T-cell (primary cell): ENCODE data around the gene KIAA0513. TPM values are rescaled to one million over a fixed set of nuclear protein-coding genes. Genes with fewer than 3 reads are reported as not detected.
A peak's percentile ranks its signal among the peaks of the same experiment; 100 is the strongest.

Source experiments
- ATAC-seq, 4 experiments: fragments of 200-7000 bp in 3 of 4; fragments of 150-1000 bp in 1 of 4; cut with Tn5 transposase; replicated peaks in 1 of 4; 1 replicate in 3 of 4; 2 replicates in 1 of 4; pipeline ENCODE4 v1.10.0; 2021; ENCODE audit warnings: moderate library complexity in 3 of 4, mild to moderate bottlenecking in 2 of 4, moderate number of reproducible peaks in 1 of 4
- CTCF ChIA-PET, 2 donors: fragments of 300-600 bp; sonication (Branson Sonifier 250); formaldehyde crosslinking; loops; one replicate each; lab custom pipeline; 2022; ENCODE audit warnings: antibody characterized with exemption in 2 of 2; lab: Charles Lee
- POLR2A ChIA-PET, 2 donors: fragments of 300-600 bp; sonication (Branson Sonifier 250); formaldehyde crosslinking; loops; one replicate each; lab custom pipeline; 2022; ENCODE audit warnings: antibody characterized with exemption in 2 of 2; lab: Charles Lee
- DNase-seq, 35 experiments: peaks; one replicate each; pipeline versions ENCODE4 v3.0.0 to v3.0.0-alpha.2; 2013 to 2023
- H3K27ac ChIP-seq: one replicate; pipeline ENCODE4 v1.5.1; 2013; ENCODE audit warnings: low read length
- H3K27me3 ChIP-seq, 2 experiments: replicated peaks in 1 of 2; 1 replicate in 1 of 2; 2 replicates in 1 of 2; pipeline versions ENCODE4 v1.6.1 to v1.7.0; 2013; ENCODE audit warnings: low read length in 1 of 2, mixed read lengths in 1 of 2; ENCODE audit not compliant: control insufficient read depth in 2 of 2, insufficient read depth in 2 of 2; ENCODE audit errors: extremely low read depth in 1 of 2
- H3K36me3 ChIP-seq, 2 donors: 1 replicate in 1 of 2; 2 replicates in 1 of 2; pipeline versions ENCODE4 v1.6.1 to v1.7.0; 2013; ENCODE audit warnings: low read length in 1 of 2; ENCODE audit not compliant: control insufficient read depth in 2 of 2, insufficient read depth in 1 of 2; ENCODE audit errors: extremely low read depth in 1 of 2
- H3K4me1 ChIP-seq, 2 experiments: 1 replicate in 1 of 2; 2 replicates in 1 of 2; pipeline versions ENCODE4 v1.6.1 to v1.7.0; 2013; ENCODE audit warnings: low read length in 2 of 2, mixed read lengths in 1 of 2; ENCODE audit not compliant: insufficient read depth in 2 of 2, control insufficient read depth in 1 of 2; ENCODE audit errors: extremely low read depth in 1 of 2
- H3K4me3 ChIP-seq, 2 donors: 1 replicate in 1 of 2; 2 replicates in 1 of 2; pipeline versions ENCODE4 v1.5.1 to v1.7.0; 2013; ENCODE audit warnings: mild to moderate bottlenecking in 2 of 2, low read length in 1 of 2, moderate library complexity in 1 of 2; ENCODE audit not compliant: control insufficient read depth in 1 of 2; ENCODE audit errors: extremely low read depth in 1 of 2
- H3K9me3 ChIP-seq: 2 replicates; pipeline ENCODE4 v1.7.0; 2013
- H3K27ac Mint-ChIP-seq, 2 donors: one replicate each; pipeline ENCODE4 v1.8.0; 2020 to 2021; ENCODE audit warnings: mild to moderate bottlenecking in 2 of 2, mixed read lengths in 2 of 2
- H3K27me3 Mint-ChIP-seq, 2 donors: one replicate each; pipeline ENCODE4 v1.8.0; 2021 to 2022; ENCODE audit warnings: mixed read lengths in 2 of 2
- H3K36me3 Mint-ChIP-seq: one replicate; pipeline ENCODE4 v1.8.0; 2021; ENCODE audit warnings: mixed read lengths
- H3K4me1 Mint-ChIP-seq, 3 donors: one replicate each; pipeline ENCODE4 v1.8.0; 2020 to 2022; ENCODE audit warnings: mixed read lengths in 3 of 3, mild to moderate bottlenecking in 1 of 3
- H3K4me3 Mint-ChIP-seq, 3 donors: one replicate each; pipeline ENCODE4 v1.8.0; 2020 to 2022; ENCODE audit warnings: mild to moderate bottlenecking in 3 of 3, mixed read lengths in 3 of 3, moderate library complexity in 3 of 3
- H3K9me3 Mint-ChIP-seq, 3 donors: one replicate each; pipeline ENCODE4 v1.8.0; 2020 to 2022; ENCODE audit warnings: mixed read lengths in 3 of 3
- WGBS: methylation state at CpG from one replicate; pipeline ENCODE4 v1.1.5; 2013; ENCODE audit warnings: missing lambda C conversion rate; ENCODE audit not compliant: insufficient coverage; 5-methylcytosine and 5-hydroxymethylcytosine counted together
- total RNA-seq, 35 experiments: library from RNA in 6 of 35; stranded (reverse) in 6 of 35; fragments of 120-200 nt in 1 of 35; gene quantifications; one replicate each; pipeline versions ENCODE4 v1.2.1 to v1.2.4 and lab custom pipeline; 2013 to 2026

The KIAA0513 gene
- total RNA-seq, 5 donors from 2014 or later (not counting 1 experiment from before 2014, with no cell fraction given): 9.2 to 19.7 (median 17.2) TPM

DNA sequence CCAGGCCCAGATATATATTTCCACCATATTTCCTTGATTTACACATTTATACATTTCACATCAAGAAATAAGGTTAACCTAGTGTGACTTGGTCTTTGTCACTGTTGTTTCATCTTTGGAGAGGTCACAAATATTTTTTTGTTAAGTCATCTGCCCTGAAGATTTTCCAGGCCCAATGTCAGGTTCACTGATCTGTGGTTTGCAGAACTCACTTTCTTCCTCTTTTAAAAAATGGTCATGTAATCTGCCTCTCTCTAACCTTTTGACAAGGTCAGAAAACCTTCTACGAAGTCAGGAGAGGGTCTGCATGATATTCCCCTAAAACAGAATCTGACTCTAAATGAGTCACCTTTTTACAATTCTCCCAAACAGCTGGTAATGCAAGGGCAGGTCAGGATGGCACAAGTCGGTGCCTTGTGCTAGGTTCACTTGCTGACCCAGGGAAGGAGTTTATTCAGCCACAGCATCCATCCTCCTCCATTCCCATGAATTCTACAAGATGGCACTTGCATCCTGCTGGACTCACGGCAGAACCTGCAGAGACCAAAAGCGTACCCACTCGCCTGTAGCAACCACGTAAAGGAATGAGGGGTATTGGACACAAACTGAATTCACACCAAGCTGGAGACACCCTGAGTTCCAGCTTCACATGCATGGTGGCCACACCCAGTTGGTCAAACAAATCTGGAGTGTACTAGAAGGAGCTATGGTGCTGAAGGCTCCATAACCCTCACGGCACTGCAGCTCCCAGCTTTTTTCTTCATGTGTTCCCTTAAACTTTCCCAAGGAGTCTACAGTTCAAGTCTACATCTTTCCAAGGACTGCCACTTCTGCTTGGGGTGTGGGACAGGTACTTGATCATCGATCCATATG is 1.6 kb upstream of the KIAA0513 start:
- Histone ChIP-seq H3K9me3 (no peaks in the 10 kb centered on the region), H3K4me1 (peaks cover 17 to 34% of the 10 kb centered on the region in 2 experiments), H3K4me3 (no peak overlapping the region), H3K27me3 (no peaks in the 10 kb centered on the region), H3K36me3 (no peaks in the 10 kb centered on the region), H3K27ac (no peak overlapping the region)
- peak overlapping the region; percentile 84 to 91 (median 86) for H3K4me3 Mint-ChIP-seq
- ChIA-PET CTCF (interaction anchor here (1.0 to 1.5 kb wide), 3 partner anchors 14 to 290 kb away, joined by 3 to 6 read pairs (median 5); no protein-coding TSS in a partner anchor), POLR2A (interaction anchor here in 1 of 2 donors (1.2 to 2.0 kb wide), 2 partner anchors 14 to 21 kb away, joined by 5 to 19 read pairs; partner anchors contain the start of gene ZDHHC7)
- peaks cover 25 to 39% (median 32%) of the 10 kb centered on the region in 3 donors for H3K4me1 Mint-ChIP-seq
- H3K36me3 Mint-ChIP-seq: no peaks in the 10 kb centered on the region
- H3K9me3 Mint-ChIP-seq: no peaks in the 10 kb centered on the region
- no peak for ATAC-seq
- 85% methylated on average over 6 of the region's 8 CpGs for WGBS
- DNase-seq: no peak
- no peaks in the 10 kb centered on the region for H3K27me3 Mint-ChIP-seq
- peak overlapping the region in 1 of 2 donors; percentile 25 for H3K27ac Mint-ChIP-seq

- ChIA-PET POLR2A (interaction anchor here in 1 of 2 donors (1.2 to 2.0 kb wide), 2 partner anchors 15 to 21 kb away, joined by 5 to 19 read pairs; partner anchors contain the start of gene ZDHHC7), CTCF (interaction anchor here (0.7 to 2.5 kb wide), 7 partner anchors 14 to 291 kb away, joined by 3 to 16 read pairs (median 5); partner anchors contain the start of gene ZDHHC7 (in 1 of the 2))
- H3K9me3 Mint-ChIP-seq: no peaks in the 10 kb centered on the region
- H3K4me3 Mint-ChIP-seq: peak overlapping the region; percentile 84 to 91 (median 86)
- no peaks in the 10 kb centered on the region for H3K9me3 ChIP-seq
- peaks cover 3% of the 10 kb centered on the region for H3K36me3 Mint-ChIP-seq
- H3K4me1 ChIP-seq: peaks cover 17 to 34% of the 10 kb centered on the region in 2 experiments
- peak overlapping the region; percentile 55 to 57 for H3K27ac Mint-ChIP-seq
- H3K36me3 ChIP-seq: no peaks in the 10 kb centered on the region
- ATAC-seq (no peak), DNase-seq (no peak)
- no peaks in the 10 kb centered on the region for H3K27me3 ChIP-seq
- peak overlapping the region in 1 of 2 donors; percentile 84 for H3K4me3 ChIP-seq
- H3K4me1 Mint-ChIP-seq: peaks cover 25 to 41% (median 35%) of the 10 kb centered on the region in 3 donors
- no peak overlapping the region for H3K27ac ChIP-seq
- no CpG with 5 or more reads among the region's 4 CpGs for WGBS
- no peaks in the 10 kb centered on the region for H3K27me3 Mint-ChIP-seq
Measured at GRCh38 chr16:85026703-85027102, 892 bp upstream of the KIAA0513 start.

DNA sequence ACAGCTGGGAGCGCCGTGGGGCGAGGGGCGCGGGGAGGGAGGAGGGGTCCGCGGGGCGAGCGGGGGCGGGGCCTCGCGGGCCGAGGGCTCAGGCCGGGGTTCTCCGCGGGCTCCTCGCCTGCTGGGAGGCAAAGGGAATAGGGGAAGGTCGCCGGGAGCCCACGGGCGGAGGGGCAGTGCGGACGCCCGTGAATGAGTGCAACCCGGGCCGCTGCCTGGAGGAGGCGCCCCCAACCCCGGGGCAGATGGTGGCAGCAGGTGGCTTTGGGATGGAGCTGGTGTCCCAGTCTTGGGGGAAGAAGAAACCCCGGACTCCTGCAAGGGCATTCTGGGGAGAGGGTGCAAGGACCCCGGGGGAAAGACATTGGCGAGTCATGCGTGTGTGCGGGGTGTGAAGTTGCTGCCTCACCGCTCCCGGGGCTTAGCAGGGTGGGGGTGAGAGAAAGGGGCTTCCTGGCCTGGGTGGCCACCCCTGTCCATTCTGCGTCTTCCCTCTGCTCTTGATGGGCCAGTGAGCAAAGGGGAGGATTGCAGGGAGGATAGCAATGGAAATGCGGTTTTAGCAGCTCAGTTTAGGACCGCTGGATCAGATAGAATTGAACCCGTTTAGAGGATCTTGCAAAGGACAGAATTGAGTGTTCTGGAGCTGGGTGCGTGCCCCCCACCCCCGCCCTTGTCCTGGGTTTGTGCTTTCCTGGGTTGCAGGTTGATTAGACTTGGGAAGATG is 526 bp downstream of the KIAA0513 start:
- POLR2A ChIA-PET: interaction anchor here in 1 of 2 donors (0.6 kb wide), 1 partner anchor 11 kb away, joined by 3 read pairs; no protein-coding TSS in a partner anchor
- DNase-seq: peak in 18 of 35 experiments; percentile 2 to 41 (median 12)
- peaks cover 10% of the 10 kb centered on the region for H3K36me3 Mint-ChIP-seq

GRCh38 chr16:85028685-85029407 is 1.3 kb downstream of the KIAA0513 start:
- CTCF ChIA-PET: interaction anchor here in 1 of 2 donors (2.1 to 2.5 kb wide), 2 partner anchors 18 to 58 kb away, joined by 10 to 16 read pairs; partner anchors contain the start of gene ZDHHC7
- peak overlapping the region; percentile 90 to 91 (median 91) for H3K4me3 Mint-ChIP-seq
- peak overlapping the region; percentile 47 for H3K27ac ChIP-seq
- H3K27ac Mint-ChIP-seq: peak overlapping the region; percentile 82 to 92
- H3K4me3 ChIP-seq: peak overlapping the region; percentile 57 to 60
- DNase-seq: peak; percentile 34 to 80 (median 62)
- no peaks in the 10 kb centered on the region for H3K27me3 Mint-ChIP-seq
- POLR2A ChIA-PET: no interaction called here
- no peaks in the 10 kb centered on the region for H3K27me3 ChIP-seq
- peaks cover 25 to 42% (median 35%) of the 10 kb centered on the region in 3 donors for H3K4me1 Mint-ChIP-seq
- ATAC-seq: peak; percentile 67 to 73 (median 70)
- peaks cover 4 to 8% of the 10 kb centered on the region in 2 donors for H3K36me3 ChIP-seq
- peaks cover 10% of the 10 kb centered on the region for H3K36me3 Mint-ChIP-seq
- WGBS: 0% methylated on average over 3 of the region's 17 CpGs
- H3K9me3 ChIP-seq: no peaks in the 10 kb centered on the region
- H3K4me1 ChIP-seq: peaks cover 17 to 34% of the 10 kb centered on the region in 2 experiments
- H3K9me3 Mint-ChIP-seq: no peaks in the 10 kb centered on the region

More for the DNA sequence above, 526 bp downstream of the KIAA0513 start:
- peak; percentile 6 to 10 (median 8) for ATAC-seq
- no peaks in the 10 kb centered on the region for H3K27me3 Mint-ChIP-seq
- peak overlapping the region; percentile 82 to 92 for H3K27ac Mint-ChIP-seq
- H3K4me1 Mint-ChIP-seq: peaks cover 25 to 42% (median 35%) of the 10 kb centered on the region in 3 donors
- peak overlapping the region; percentile 57 to 60 for H3K4me3 ChIP-seq
- peak overlapping the region; percentile 47 for H3K27ac ChIP-seq
- H3K9me3 Mint-ChIP-seq: no peaks in the 10 kb centered on the region
- H3K4me3 Mint-ChIP-seq: peak overlapping the region; percentile 90 to 91 (median 91)
- H3K9me3 ChIP-seq: no peaks in the 10 kb centered on the region
- CTCF ChIA-PET: interaction anchor here (0.6 to 2.5 kb wide), 3 partner anchors 17 to 59 kb away, joined by 10 to 16 read pairs (median 10); partner anchors contain the start of gene ZDHHC7 (in 1 of the 2)
- peaks cover under 1 to 4% of the 10 kb centered on the region in 2 donors for H3K36me3 ChIP-seq
- peaks cover 17 to 34% of the 10 kb centered on the region in 2 experiments for H3K4me1 ChIP-seq
- 3% methylated on average over 31 of the region's 41 CpGs for WGBS
- no peaks in the 10 kb centered on the region for H3K27me3 ChIP-seq

GRCh38 chr16:85029408-85029784 is 1.8 kb downstream of the KIAA0513 start:
- peak in 25 of 35 experiments; percentile 4 to 78 (median 29) for DNase-seq
- ChIA-PET CTCF (no interaction called here), POLR2A (no interaction called here)
- peak; percentile 39 to 59 (median 56) for ATAC-seq
- Histone ChIP-seq H3K9me3 (no peaks in the 10 kb centered on the region), H3K4me3 (peak overlapping the region in 1 of 2 donors; percentile 57), H3K4me1 (peaks cover 17 to 34% of the 10 kb centered on the region in 2 experiments), H3K27ac (peak overlapping the region; percentile 47), H3K27me3 (no peaks in the 10 kb centered on the region), H3K36me3 (peaks cover 4 to 8% of the 10 kb centered on the region in 2 donors)
- no peaks in the 10 kb centered on the region for H3K9me3 Mint-ChIP-seq
- no peaks in the 10 kb centered on the region for H3K27me3 Mint-ChIP-seq
- peak overlapping the region; percentile 82 to 92 for H3K27ac Mint-ChIP-seq
- H3K36me3 Mint-ChIP-seq: peaks cover 10% of the 10 kb centered on the region
- no CpG with 5 or more reads among the region's 4 CpGs for WGBS
- H3K4me3 Mint-ChIP-seq: peak overlapping the region; percentile 90 to 91 (median 91)
- peaks cover 25 to 42% (median 35%) of the 10 kb centered on the region in 3 donors for H3K4me1 Mint-ChIP-seq
